WTC11 (cell line): ENCODE data around the gene YARS1. TPM values are rescaled to one million over a fixed set of nuclear protein-coding genes. Genes with fewer than 3 reads are reported as not detected.
A peak's percentile ranks its signal among the peaks of the same experiment; 100 is the strongest.

Experiments used
- ATAC-seq: fragments of 200-7000 bp; cut with Tn5 transposase; 2 replicates; pipeline ENCODE4 v1.10.0; 2021; ENCODE audit warnings: mild to moderate bottlenecking, moderate library complexity
- CTCF ChIA-PET: fragments of 300-600 bp; sonication (Branson Sonifier 250); formaldehyde crosslinking; loops from one replicate; lab custom pipeline; 2021; ENCODE audit warnings: antibody characterized with exemption; lab: Charles Lee
- POLR2A ChIA-PET: fragments of 350-600 bp; sonication (Branson Sonifier 250); formaldehyde crosslinking; loops from one replicate; lab custom pipeline; 2021; ENCODE audit warnings: antibody characterized with exemption; lab: Charles Lee
- DNase-seq: peaks from one replicate; pipeline ENCODE4 v3.0.0; 2021; ENCODE audit warnings: low spot score
- H3K27ac Mint-ChIP-seq: 2 replicates; pipeline ENCODE4 v1.8.0; 2021; ENCODE audit warnings: mixed read lengths
- H3K27me3 Mint-ChIP-seq: 2 replicates; pipeline ENCODE4 v1.8.0; 2021; ENCODE audit warnings: low read depth, mild to moderate bottlenecking, moderate library complexity, mixed read lengths
- H3K36me3 Mint-ChIP-seq: 2 replicates; pipeline ENCODE4 v1.8.0; 2021; ENCODE audit warnings: mixed read lengths
- H3K4me1 Mint-ChIP-seq: 2 replicates; pipeline ENCODE4 v1.8.0; 2022; ENCODE audit warnings: mixed read lengths
- H3K4me3 Mint-ChIP-seq: 2 replicates; pipeline ENCODE4 v1.8.0; 2021; ENCODE audit warnings: mild to moderate bottlenecking, moderate library complexity, mixed read lengths
- H3K9me3 Mint-ChIP-seq: 2 replicates; pipeline ENCODE4 v1.8.0; 2021; ENCODE audit warnings: mixed read lengths
- CDX4 ChIP-seq: fragments of 250-450 bp; sonication (Bioruptor Pico); IDR thresholded peaks from 2 replicates; pipeline ENCODE4 v1.9.0; 2021; ENCODE audit warnings: moderate library complexity, mild to moderate bottlenecking, inconsistent platforms, borderline replicate concordance
- CREM ChIP-seq: sonication (generic); formaldehyde crosslinking; IDR thresholded peaks from 2 replicates; pipeline ENCODE4 v1.8.1; 2022; ENCODE audit warnings: mild to moderate bottlenecking, missing genetic modification reagents, moderate library complexity
- CTCF ChIP-seq: fragments of 200-600 bp; IDR thresholded peaks from 2 replicates; pipeline ENCODE4 v1.8.0; 2022; ENCODE audit warnings: antibody characterized with exemption
- ERG ChIP-seq: fragments of 250-450 bp; sonication (Bioruptor Pico); IDR thresholded peaks from 2 replicates; pipeline ENCODE4 v1.8.0; 2021; ENCODE audit warnings: mild to moderate bottlenecking
- IRF2 ChIP-seq: sonication (generic); formaldehyde crosslinking; IDR thresholded peaks from 2 replicates; pipeline ENCODE4 v1.8.0; 2022; ENCODE audit warnings: low read depth, missing genetic modification reagents, borderline replicate concordance
- KAT7 ChIP-seq: sonication (generic); formaldehyde crosslinking; IDR thresholded peaks from 2 replicates; pipeline ENCODE4 v1.8.1; 2023; ENCODE audit warnings: missing genetic modification reagents, mild to moderate bottlenecking, borderline replicate concordance
- MLX ChIP-seq: sonication (generic); formaldehyde crosslinking; IDR thresholded peaks from 2 replicates; pipeline ENCODE4 v1.8.1; 2023; ENCODE audit warnings: mild to moderate bottlenecking, missing genetic modification reagents, moderate library complexity
- NFATC4 ChIP-seq: fragments of 250-450 bp; sonication (Bioruptor Pico); IDR thresholded peaks from 2 replicates; pipeline ENCODE4 v1.9.0; 2021; ENCODE audit warnings: mild to moderate bottlenecking
- NFE2L1 ChIP-seq: sonication (generic); formaldehyde crosslinking; IDR thresholded peaks from 2 replicates; pipeline ENCODE4 v1.8.1; 2023; ENCODE audit warnings: missing genetic modification reagents
- PRDM15 ChIP-seq: sonication (generic); formaldehyde crosslinking; IDR thresholded peaks from 2 replicates; pipeline ENCODE4 v1.8.0; 2022; ENCODE audit warnings: missing genetic modification reagents
- SP1 ChIP-seq: sonication (generic); formaldehyde crosslinking; conservative IDR thresholded peaks from 2 replicates; pipeline ENCODE4 v1.8.1; 2022; ENCODE audit warnings: missing genetic modification reagents
- TEAD1 ChIP-seq: sonication (generic); formaldehyde crosslinking; IDR thresholded peaks from 2 replicates; pipeline ENCODE4 v1.8.0; 2022; ENCODE audit warnings: mild to moderate bottlenecking, missing genetic modification reagents
- TEAD4 ChIP-seq: sonication (generic); formaldehyde crosslinking; IDR thresholded peaks from 2 replicates; pipeline ENCODE4 v1.8.0; 2022; ENCODE audit warnings: mild to moderate bottlenecking, missing genetic modification reagents
- TP53 ChIP-seq: sonication (generic); formaldehyde crosslinking; IDR thresholded peaks from 2 replicates; pipeline ENCODE4 v1.8.1; 2023; ENCODE audit warnings: mild to moderate bottlenecking, missing genetic modification reagents
- ZNF121 ChIP-seq: sonication (generic); formaldehyde crosslinking; IDR thresholded peaks from 2 replicates; pipeline ENCODE4 v1.8.0; 2023; ENCODE audit warnings: missing genetic modification reagents
- ZNF232 ChIP-seq: sonication (generic); formaldehyde crosslinking; IDR thresholded peaks from 2 replicates; pipeline ENCODE4 v1.8.0; 2022; ENCODE audit warnings: mild to moderate bottlenecking, missing genetic modification reagents
- ZNF317 ChIP-seq: sonication (generic); formaldehyde crosslinking; IDR thresholded peaks from 2 replicates; pipeline ENCODE4 v1.8.1; 2023; ENCODE audit warnings: low read depth, mild to moderate bottlenecking, moderate library complexity, missing genetic modification reagents, borderline replicate concordance
- ZNF423 ChIP-seq: fragments of 250-450 bp; sonication (Bioruptor Pico); IDR thresholded peaks from 2 replicates; pipeline ENCODE4 v2.1.2; 2022; ENCODE audit warnings: mild to moderate bottlenecking, moderate library complexity
- total RNA-seq: library from RNA; stranded (reverse); gene quantifications from 3 replicates; pipeline ENCODE4 v1.2.3, GENCODE V29; 2021
- TF ChIP-seq, protein P1 (sequence below): fragments of 250-450 bp; sonication (Bioruptor Pico); IDR thresholded peaks from 2 replicates; pipeline ENCODE4 v2.1.2; 2022; ENCODE audit warnings: mild to moderate bottlenecking, moderate library complexity

The YARS1 gene
- total RNA-seq, 1 experiment from 2014 or later = 197 TPM

GRCh38 chr1:32743380-32744070, 73.6 kb downstream of the YARS1 start:
- Mint-ChIP-seq H3K27ac (no peak overlapping the region), H3K27me3 (peaks cover 11% of the 10 kb centered on the region), H3K9me3 (no peaks in the 10 kb centered on the region), H3K36me3 (0 out of 2 replicates have a peak, but pooled peaks cover 3% of the 10 kb centered on the region), H3K4me1 (peaks cover 30% of the 10 kb centered on the region), H3K4me3 (peak overlapping the region; percentile 74; the same call in 1 of the 2 replicates)
- TF ChIP-seq PRDM15 (CRISPR knock-in tag) = peak; percentile 24; the same call in 1 of the 2 replicates
- no peak for TF ChIP-seq NFATC4 (CRISPR knock-in tag)
- 0 out of 2 replicates have a peak, but pooled peaks have one; percentile 15 for TF ChIP-seq SP1 (CRISPR knock-in tag)
- 0 out of 2 replicates have a peak, but pooled peaks have one; percentile 11 for TF ChIP-seq TEAD1 (CRISPR knock-in tag)
- no peak for ATAC-seq
- POLR2A ChIA-PET = interaction anchor here (2.0 kb wide), 1 partner anchor 10 kb away, joined by 10 read pairs; no protein-coding TSS in a partner anchor
- CTCF ChIA-PET = interaction anchor here (1.1 to 2.3 kb wide), 6 partner anchors 10 to 295 kb away, joined by 3 to 40 read pairs (median 8); no protein-coding TSS in a partner anchor
- no peak for DNase-seq

DNA sequence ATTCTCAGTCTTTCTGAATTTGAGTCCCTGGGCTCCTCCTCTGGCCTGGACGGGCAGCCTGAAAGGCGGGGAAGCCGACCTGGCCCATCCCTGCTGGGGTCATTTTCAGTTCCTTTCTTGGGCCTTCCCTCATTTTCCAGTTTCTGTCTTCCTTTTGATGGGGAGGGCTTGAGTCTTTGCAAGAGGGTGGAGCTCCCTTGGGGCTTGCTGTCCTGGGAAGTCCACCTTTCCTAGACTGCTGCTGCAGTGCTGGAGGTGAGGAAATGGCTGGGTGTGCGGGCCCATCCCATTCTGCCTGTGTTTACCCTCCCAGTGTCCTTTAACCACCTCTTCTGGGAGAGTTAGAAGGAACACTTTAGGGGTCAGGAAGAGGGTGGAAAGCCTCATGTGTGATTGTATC, 74.2 kb downstream of the YARS1 start:
- Mint-ChIP-seq H3K4me3 (peak overlapping the region; percentile 74), H3K27ac (peak overlapping the region; percentile 63), H3K27me3 (peaks cover 11% of the 10 kb centered on the region)
- CTCF ChIA-PET = interaction anchor here (0.9 to 2.3 kb wide), 11 partner anchors 10 to 294 kb away, joined by 3 to 40 read pairs (median 5); no protein-coding TSS in a partner anchor
- no peak for TF ChIP-seq ZNF232
- TF ChIP-seq ZNF317 (CRISPR knock-in tag) = no peak
- TF ChIP-seq CREM = no peak
- no peak for TF ChIP-seq ZNF121 (CRISPR knock-in tag)
- no peak for TF ChIP-seq IRF2 (CRISPR knock-in tag)
- no peak for TF ChIP-seq CTCF
- TF ChIP-seq, all 79 proteins: peak for 0
- POLR2A ChIA-PET = interaction anchor here (0.7 to 2.0 kb wide), 5 partner anchors 10 to 92 kb away, joined by 3 to 10 read pairs (median 4); partner anchors contain the start of gene RBBP4
- ATAC-seq = peak; percentile 10
- DNase-seq = no peak
- 0 out of 2 replicates have a peak, but pooled peaks cover 3% of the 10 kb centered on the region for H3K36me3 Mint-ChIP-seq
- no peaks in the 10 kb centered on the region for H3K9me3 Mint-ChIP-seq
- H3K4me1 Mint-ChIP-seq = peaks cover 28% of the 10 kb centered on the region

DNA sequence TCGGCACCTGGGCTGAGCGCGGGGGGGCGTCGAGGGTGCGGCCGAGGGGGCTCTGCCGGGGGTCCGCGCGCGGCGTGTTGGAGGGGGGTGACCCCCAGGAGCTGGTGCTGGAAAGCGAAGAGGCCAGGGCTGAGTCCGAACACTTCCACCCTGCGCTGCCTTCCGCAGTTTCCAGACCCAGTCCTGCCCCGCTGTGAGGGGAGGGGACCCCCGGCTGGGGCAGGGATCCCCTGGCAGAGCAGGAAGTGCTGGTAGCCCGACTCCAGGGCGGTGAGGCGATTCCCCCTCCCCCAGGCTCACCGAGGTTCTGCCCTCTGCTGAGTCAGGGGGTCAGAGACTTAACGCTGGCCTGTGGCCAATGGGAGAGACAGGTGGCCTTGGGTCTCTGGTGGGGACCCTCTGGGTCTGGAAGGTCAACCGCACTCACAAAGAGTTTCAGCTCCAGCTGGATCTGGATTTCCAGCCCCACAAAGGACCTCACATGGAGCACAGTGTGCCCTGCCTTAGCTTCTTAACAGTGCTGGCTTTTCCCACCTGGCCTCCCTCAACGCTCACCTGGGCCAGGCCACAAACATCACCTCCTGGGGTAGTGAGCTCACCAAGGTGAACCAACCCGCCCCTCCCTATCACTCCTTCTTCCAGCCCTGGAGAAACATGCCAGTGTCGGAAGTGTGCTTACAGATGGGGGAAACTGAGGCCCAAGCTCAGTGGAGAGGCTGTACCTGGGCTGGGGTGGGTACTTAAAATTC, 74.8 kb downstream of the YARS1 start:
- peaks cover 15% of the 10 kb centered on the region for H3K27me3 Mint-ChIP-seq
- H3K27ac Mint-ChIP-seq = peak overlapping the region; percentile 63; the same call in 1 of the 2 replicates
- H3K4me3 Mint-ChIP-seq = peak overlapping the region; percentile 74
- peak; percentile 51 for ATAC-seq
- 0 out of 2 replicates have a peak, but pooled peaks cover 3% of the 10 kb centered on the region for H3K36me3 Mint-ChIP-seq
- H3K4me1 Mint-ChIP-seq = peaks cover 33% of the 10 kb centered on the region
- CTCF ChIA-PET = interaction anchor here (0.6 to 2.3 kb wide), 14 partner anchors 9 to 410 kb away, joined by 3 to 40 read pairs (median 4); no protein-coding TSS in a partner anchor
- POLR2A ChIA-PET = interaction anchor here (0.7 to 2.0 kb wide), 5 partner anchors 9 to 91 kb away, joined by 3 to 10 read pairs (median 4); partner anchors contain the start of gene RBBP4
- H3K9me3 Mint-ChIP-seq = no peaks in the 10 kb centered on the region
- peak; percentile 51 for DNase-seq
- TF ChIP-seq MLX (CRISPR knock-in tag) = no peak
- TF ChIP-seq, protein P1, sequence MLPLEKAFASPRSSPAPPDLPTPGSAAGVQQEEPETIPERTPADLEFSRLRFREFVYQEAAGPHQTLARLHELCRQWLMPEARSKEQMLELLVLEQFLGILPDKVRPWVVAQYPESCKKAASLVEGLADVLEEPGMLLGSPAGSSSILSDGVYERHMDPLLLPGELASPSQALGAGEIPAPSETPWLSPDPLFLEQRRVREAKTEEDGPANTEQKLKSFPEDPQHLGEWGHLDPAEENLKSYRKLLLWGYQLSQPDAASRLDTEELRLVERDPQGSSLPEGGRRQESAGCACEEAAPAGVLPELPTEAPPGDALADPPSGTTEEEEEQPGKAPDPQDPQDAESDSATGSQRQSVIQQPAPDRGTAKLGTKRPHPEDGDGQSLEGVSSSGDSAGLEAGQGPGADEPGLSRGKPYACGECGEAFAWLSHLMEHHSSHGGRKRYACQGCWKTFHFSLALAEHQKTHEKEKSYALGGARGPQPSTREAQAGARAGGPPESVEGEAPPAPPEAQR (CRISPR knock-in tag) = no peak
- peak; percentile 67; the same call in 1 of the 2 replicates for TF ChIP-seq NFE2L1 (CRISPR knock-in tag)
- TF ChIP-seq TEAD4 (CRISPR knock-in tag) = no peak
- TF ChIP-seq CDX4 (CRISPR knock-in tag) = no peak
- TF ChIP-seq ZNF423 (CRISPR knock-in tag) = peak; percentile 85
- no peak for TF ChIP-seq ERG (CRISPR knock-in tag)
- TF ChIP-seq ZNF317 (CRISPR knock-in tag) = no peak
- TF ChIP-seq TP53 (CRISPR knock-in tag) = no peak
- 0 out of 2 replicates have a peak, but pooled peaks have one; percentile 44 for TF ChIP-seq KAT7 (CRISPR knock-in tag)
